ENCODE measurements around the gene PRR20D.
"Not testable (repeated sequence)": the region's sequence is repeated elsewhere in the genome, so short reads cannot be mapped to it uniquely, and the experiment has no call there.

The PRR20D gene

GRCh38 chr13:57148106-57148505 is 12.3 kb upstream of the PRR20D start:
- POLR2A ChIA-PET; CTCF ChIA-PET; DNase-seq (ENCODE audit: extremely low spot score): not testable (repeated sequence)

- DNase-seq (ENCODE audit: extremely low spot score); CTCF ChIA-PET; POLR2A ChIA-PET: not testable (repeated sequence)
Observed at GRCh38 chr13:57153761-57154160, 6.7 kb upstream of the PRR20D start, which contains the start of gene PRR20C. Gene PRR20C (plus strand): TSS chr13:57154061. CDS start chr13:57154448, 387 bp downstream.

- DNase-seq (ENCODE audit: extremely low spot score); CTCF ChIA-PET; POLR2A ChIA-PET: not testable (repeated sequence)
Observed at GRCh38 chr13:57166897-57167296, 6.5 kb downstream of the PRR20D start, which contains the start of gene PRR20E. Gene PRR20E (plus strand): TSS chr13:57167197. CDS start chr13:57167584, 387 bp downstream.

- ChIA-PET CTCF (no interaction called here), POLR2A (no interaction called here)
- TF ChIP-seq ZNF384 (IDR thresholded peaks at IDR 0.05): no peak
- TF ChIP-seq BHLHE40 (IDR thresholded peaks at IDR 0.05; ENCODE audit: borderline replicate concordance): no peak
- no peak for TF ChIP-seq FOXA1 (IDR thresholded peaks at IDR 0.05)
- TF ChIP-seq SUZ12 (IDR thresholded peaks at IDR 0.05): no peak
- TF ChIP-seq FOXK2 (IDR thresholded peaks at IDR 0.05): no peak
- no peak for TF ChIP-seq FOXM1 (IDR thresholded peaks at IDR 0.05; ENCODE audit: borderline replicate concordance)
- no peak for TF ChIP-seq TARDBP (IDR thresholded peaks at IDR 0.05)
- TF ChIP-seq CTBP1 (IDR thresholded peaks at IDR 0.05; ENCODE audit: borderline replicate concordance): no peak
- no peak for DNase-seq (ENCODE audit: extremely low spot score)
Observed at GRCh38 chr13:57191667-57192066, 31.2 kb downstream of the PRR20D start.

GRCh38 chr13:57212989-57213388 is 52.6 kb downstream of the PRR20D start:
- no peak for TF ChIP-seq ARNT (IDR thresholded peaks at IDR 0.05)
- no peak for TF ChIP-seq FOXA1 (IDR thresholded peaks at IDR 0.05)
- TF ChIP-seq FOXM1 (IDR thresholded peaks at IDR 0.05; ENCODE audit: borderline replicate concordance): no peak
- no peak for TF ChIP-seq ELF4 (IDR thresholded peaks at IDR 0.05)
- no peak for TF ChIP-seq BHLHE40 (IDR thresholded peaks at IDR 0.05; ENCODE audit: borderline replicate concordance)
- TF ChIP-seq HDGF (IDR thresholded peaks at IDR 0.05; ENCODE audit: borderline replicate concordance): no peak
- no peak for TF ChIP-seq NFRKB (IDR thresholded peaks at IDR 0.05)
- TF ChIP-seq TARDBP (IDR thresholded peaks at IDR 0.05): no peak
- no peak for TF ChIP-seq FOXK2 (IDR thresholded peaks at IDR 0.05)
- TF ChIP-seq PKNOX1 (IDR thresholded peaks at IDR 0.05): no peak
- no peak for TF ChIP-seq ZNF384 (IDR thresholded peaks at IDR 0.05)
- no peak for TF ChIP-seq CTBP1 (IDR thresholded peaks at IDR 0.05; ENCODE audit: borderline replicate concordance)
- no peak for TF ChIP-seq SP1 (IDR thresholded peaks at IDR 0.05)
- TF ChIP-seq LEF1 (IDR thresholded peaks at IDR 0.05; ENCODE audit: borderline replicate concordance): no peak
- no peak for TF ChIP-seq SUZ12 (IDR thresholded peaks at IDR 0.05)
- TF ChIP-seq L3MBTL2 (conservative IDR thresholded peaks at IDR 0.05): no peak
- ChIA-PET POLR2A (no interaction called here), CTCF (no interaction called here)
- no peak for DNase-seq (ENCODE audit: extremely low spot score)

All from HEK293T (cell line).